GM15510 (cell line): ENCODE data around the gene PIEZO2.

Source experiments
- POLR2A ChIP-seq: IDR thresholded peaks from 3 replicates; pipeline ENCODE4 v1.6.1; 2011; ENCODE audit warnings: borderline replicate concordance; ENCODE audit not compliant: insufficient read length; ENCODE audit errors: extremely low read depth

The PIEZO2 gene

DNA sequence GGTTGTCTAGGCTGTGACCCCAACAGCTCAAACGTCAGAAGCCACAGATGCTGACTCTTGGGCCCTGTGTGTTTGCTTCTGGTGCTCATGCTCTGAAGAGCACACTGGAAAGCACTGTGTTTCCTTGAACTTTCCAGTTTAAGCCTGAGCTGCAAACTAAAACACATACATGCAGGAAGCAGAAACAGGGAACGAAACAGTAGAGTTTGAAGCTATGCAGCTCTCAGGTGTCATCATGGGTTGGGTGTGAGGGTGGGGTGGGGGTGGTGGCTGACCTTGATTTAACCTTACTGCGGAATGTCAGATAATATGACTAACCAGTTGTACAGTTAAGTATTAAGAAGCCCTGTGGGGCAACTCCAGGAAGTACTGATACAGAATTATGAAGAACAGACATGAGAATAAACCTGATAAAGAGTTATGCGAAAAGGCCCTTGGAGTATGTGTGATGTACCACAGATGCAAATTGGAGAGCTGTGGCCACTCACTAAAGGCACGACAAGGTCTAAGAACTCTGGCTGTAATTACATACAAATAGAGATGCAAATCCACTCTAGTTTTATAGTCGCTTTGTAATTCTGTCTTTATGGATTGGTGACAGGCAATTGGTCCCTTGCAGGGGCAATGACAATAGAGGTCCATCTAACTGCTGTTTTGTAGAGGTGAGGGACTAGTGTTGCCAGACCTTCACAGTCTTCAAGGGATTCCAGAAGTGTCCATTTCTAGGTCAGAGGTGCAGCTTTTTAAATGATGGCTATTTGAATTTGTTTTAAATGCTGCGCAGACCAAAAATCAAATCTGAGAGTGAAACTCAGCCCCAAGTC, 350.4 kb downstream of the PIEZO2 start:
- no peak for TF ChIP-seq POLR2A

DNA sequence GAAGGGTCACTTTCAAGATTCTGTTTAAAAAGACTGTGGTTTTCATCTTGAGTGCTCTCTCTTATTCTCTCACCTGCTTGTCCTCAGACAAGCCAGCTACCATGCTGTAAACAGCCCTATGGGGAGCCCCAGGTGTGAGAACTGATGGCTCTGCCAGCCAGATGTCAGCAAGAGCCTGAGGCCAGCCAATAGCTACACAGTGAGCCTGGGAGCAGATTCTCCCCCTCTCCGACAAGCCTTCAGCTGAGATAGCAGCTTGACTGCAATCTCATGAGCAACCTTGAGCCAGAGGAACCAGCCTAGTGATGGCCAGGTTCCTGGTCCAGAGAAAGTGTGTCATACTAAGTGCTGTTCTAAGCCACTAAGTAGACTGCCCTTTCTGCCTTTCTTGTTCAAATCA, 351.5 kb downstream of the PIEZO2 start:
- TF ChIP-seq POLR2A, result no peak

DNA sequence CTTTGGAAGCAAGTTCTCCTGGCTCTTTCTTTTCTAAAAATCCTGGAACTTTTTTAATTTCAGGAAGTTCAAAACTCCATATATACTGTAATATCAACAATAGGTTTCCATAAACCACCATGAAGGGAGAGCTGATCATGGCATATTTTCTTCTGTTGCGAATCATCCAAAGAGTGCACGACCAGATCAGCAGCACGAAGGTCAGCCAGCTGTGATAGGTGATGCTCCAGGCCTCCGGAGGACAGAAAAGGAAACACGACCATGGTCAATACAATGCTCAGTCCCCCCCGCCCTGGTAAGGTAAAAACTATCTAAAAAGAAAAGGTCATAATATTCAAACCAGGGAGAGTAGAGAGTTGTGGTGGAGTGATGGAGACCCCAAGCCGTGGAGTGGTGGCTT, 354.6 kb downstream of the PIEZO2 start:
- TF ChIP-seq POLR2A, result no peak

GRCh38 chr18:10793730-10794370, 355.5 kb downstream of the PIEZO2 start:
- TF ChIP-seq POLR2A, result no peak

DNA sequence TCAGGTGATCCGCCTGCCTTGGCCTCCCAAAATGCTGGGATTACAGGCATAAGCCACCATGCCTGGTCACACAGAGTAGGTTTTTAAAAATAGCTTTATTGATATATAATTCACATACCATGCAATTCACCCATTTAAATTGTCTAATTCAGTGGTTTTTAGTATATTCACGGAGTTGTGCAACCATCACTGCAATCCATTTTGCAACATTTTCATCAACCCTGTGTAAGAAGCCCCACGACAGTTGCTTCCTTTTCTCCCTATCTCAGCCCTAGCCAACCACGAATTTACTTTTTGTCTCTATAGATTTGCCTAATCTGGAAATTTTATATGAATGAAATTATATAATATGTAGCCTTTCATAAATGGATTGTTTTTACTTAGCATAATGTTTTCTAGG, 357.2 kb downstream of the PIEZO2 start:
- no peak for TF ChIP-seq POLR2A

DNA sequence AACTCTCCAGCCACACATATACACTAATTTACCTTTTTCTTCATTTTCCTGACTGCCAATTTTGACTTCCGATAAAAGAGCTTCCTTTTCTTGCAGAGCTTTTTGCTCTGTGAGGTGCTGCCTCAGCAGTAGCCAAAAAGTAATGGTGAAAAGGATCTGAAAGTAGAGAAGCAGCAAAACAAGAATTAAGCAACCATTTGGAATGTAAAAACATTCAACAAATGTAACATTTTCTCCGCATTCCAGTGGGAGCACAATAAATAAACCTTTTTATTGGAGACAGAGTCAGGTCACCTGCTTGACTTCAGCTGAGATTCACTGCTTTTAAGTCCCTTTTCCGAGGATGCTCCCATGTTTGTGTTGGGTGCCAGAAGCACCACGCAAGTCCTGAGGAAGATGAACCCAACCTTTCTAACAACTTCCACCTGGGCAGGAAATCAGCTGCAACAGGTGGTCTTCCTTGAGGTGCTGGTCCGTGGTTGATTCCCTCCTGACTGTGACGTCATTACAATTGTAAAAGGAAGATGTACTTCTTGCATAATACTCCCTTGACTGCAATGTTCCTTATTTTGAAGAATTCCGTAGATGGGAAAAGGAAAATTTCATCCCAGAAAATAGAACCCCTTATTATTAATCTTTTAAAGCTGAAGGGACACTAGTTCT, 358.1 kb downstream of the PIEZO2 start:
- TF ChIP-seq POLR2A, result no peak

GRCh38 chr18:10789180-10789579, 360.2 kb downstream of the PIEZO2 start:
- TF ChIP-seq POLR2A, result no peak

DNA sequence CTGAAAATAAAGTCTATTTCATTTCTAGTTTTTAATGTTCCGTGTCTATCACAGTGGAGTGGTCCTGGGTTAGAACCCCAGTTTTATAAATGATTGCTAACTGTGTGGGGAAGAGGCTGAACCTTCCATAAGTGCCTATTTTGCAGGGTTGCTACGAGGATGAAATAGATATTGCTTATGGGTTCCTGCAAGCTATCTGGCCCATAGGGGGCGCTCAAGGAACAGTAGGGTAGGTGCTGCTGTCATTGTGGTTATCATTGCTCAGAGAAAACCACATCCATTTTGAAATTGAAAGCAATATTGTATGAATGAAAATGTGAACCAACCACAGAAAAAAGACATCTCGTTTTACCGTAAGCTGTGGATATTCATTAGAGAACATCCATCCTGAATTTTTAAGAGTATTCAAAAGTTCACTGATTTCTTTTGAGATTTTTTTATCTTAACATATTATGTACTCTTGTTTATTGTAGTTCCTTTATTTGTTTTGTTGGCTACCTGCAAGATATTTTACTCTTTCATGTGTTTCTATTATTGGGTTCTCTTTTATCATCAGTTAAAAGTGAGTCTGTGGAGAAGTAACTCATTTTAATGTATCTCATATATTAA, 362.0 kb downstream of the PIEZO2 start:
- no peak for TF ChIP-seq POLR2A

DNA sequence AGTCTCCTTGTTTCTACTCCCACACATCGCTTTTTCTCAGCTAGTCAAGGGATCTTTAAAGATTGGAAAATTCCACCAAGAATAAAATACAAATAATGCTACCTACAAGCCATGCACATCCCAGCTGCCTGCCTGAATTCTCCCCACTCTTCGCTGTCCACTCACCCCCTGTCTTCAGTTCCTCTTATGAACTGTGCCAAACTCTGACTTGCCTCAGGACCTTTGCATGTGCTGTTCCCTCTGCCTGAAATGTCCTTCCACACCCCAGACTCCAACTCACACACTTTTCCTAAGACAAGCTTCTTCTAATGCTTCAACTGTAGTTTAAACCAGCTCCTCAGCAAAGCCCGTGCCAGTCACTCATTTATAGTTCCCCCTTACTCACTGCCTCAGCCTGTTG, 363.6 kb downstream of the PIEZO2 start:
- TF ChIP-seq POLR2A, result no peak

DNA sequence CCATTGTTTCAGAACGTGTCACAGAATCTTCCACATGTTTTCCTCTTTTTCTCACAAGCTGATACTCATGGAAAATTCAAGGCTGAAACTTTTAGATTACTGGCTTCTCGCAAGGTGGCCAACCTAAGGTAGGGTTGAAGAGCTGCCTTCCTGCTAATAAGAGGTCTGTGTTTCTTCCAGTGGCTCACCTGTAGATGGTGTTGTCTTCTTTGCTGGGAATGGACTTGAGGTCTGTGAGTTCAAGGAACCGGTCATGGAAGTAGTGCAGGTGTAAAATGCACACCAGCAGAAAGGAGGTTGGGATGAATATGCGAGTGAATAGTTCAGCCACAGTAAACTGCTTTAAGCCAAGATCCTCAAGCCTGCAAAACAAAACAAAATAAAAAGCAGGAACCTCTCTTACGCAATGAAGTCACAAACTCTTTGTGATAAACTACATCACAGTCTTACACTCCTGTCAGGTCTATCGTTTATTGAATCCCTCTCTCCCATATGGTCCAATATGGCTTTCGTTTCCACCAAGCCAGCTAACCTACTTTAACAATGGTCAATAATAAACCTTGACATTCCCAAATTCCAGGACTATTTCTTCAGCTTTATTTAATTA, 364.7 kb downstream of the PIEZO2 start:
- TF ChIP-seq POLR2A, result no peak

- no peak for TF ChIP-seq POLR2A
Measured at GRCh38 chr18:10783941-10784340, 365.4 kb downstream of the PIEZO2 start.

- TF ChIP-seq POLR2A, result no peak
Measured at GRCh38 chr18:10776493-10776892, 372.9 kb downstream of the PIEZO2 start.

DNA sequence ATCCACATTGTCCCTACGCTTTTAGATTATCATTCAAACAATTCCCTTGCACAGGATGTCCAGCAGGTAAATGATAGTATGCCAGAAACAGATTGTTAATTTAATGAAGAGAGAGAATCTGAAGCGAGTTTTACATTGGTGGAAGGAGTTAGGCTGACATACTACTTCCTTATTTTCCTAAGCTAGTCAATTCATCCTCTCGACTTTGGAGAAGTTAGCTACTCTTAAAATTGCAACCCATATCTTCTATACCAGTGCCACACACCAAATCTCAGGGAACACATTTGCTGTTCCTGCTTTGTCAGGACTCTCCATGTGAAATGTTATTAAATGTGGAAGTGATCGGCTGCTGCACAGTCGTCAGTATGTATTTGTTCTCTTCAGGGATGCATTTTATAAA, 374.3 kb downstream of the PIEZO2 start:
- no peak for TF ChIP-seq POLR2A

GRCh38 chr18:10771053-10771709, 378.2 kb downstream of the PIEZO2 start:
- TF ChIP-seq POLR2A, result no peak

GRCh38 chr18:10770264-10770663, 379.1 kb downstream of the PIEZO2 start:
- no peak for TF ChIP-seq POLR2A

- TF ChIP-seq POLR2A, result no peak
Measured at GRCh38 chr18:10768221-10768620, 381.1 kb downstream of the PIEZO2 start.
